HEK293 (cell line): ENCODE measurements around the gene SNAPC2.

Source experiments
- EGR2 ChIP-seq: fragments of 450-650 bp; formaldehyde crosslinking; IDR thresholded peaks from 2 replicates; pipeline ENCODE4 v1.5.1; 2016; ENCODE audit warnings: low read depth, missing biosample characterization, missing genetic modification characterization
- GLI2 ChIP-seq: fragments of 450-650 bp; formaldehyde crosslinking; IDR thresholded peaks from 2 replicates; pipeline ENCODE4; 2017; ENCODE audit warnings: missing biosample characterization, missing genetic modification characterization, low read depth, borderline replicate concordance
- KLF17 ChIP-seq: fragments of 450-650 bp; formaldehyde crosslinking; IDR thresholded peaks from 2 replicates; pipeline ENCODE4 v1.5.1; 2016; ENCODE audit warnings: missing biosample characterization, missing genetic modification characterization
- KLF8 ChIP-seq: fragments of 450-650 bp; formaldehyde crosslinking; IDR thresholded peaks from 2 replicates; pipeline ENCODE4 v1.5.1; 2016; ENCODE audit warnings: missing biosample characterization, missing genetic modification characterization
- KLF9 ChIP-seq: fragments of 450-650 bp; formaldehyde crosslinking; IDR thresholded peaks from 2 replicates; pipeline ENCODE4 v1.5.1; 2016; ENCODE audit warnings: missing biosample characterization, missing genetic modification characterization, low read depth
- PRDM2 ChIP-seq: fragments of 450-650 bp; formaldehyde crosslinking; IDR thresholded peaks from 2 replicates; pipeline ENCODE4 v1.5.1; 2016; ENCODE audit warnings: missing biosample characterization, missing genetic modification characterization, borderline replicate concordance
- PRDM6 ChIP-seq: fragments of 450-650 bp; formaldehyde crosslinking; IDR thresholded peaks from 2 replicates; pipeline ENCODE4 v1.5.1; 2017; ENCODE audit warnings: missing biosample characterization, missing genetic modification characterization
- SCRT1 ChIP-seq: fragments of 450-650 bp; formaldehyde crosslinking; IDR thresholded peaks from 2 replicates; pipeline ENCODE4 v1.5.1; 2016; ENCODE audit warnings: missing biosample characterization, missing genetic modification characterization, borderline replicate concordance
- SP2 ChIP-seq: fragments of 450-650 bp; formaldehyde crosslinking; IDR thresholded peaks from 2 replicates; pipeline ENCODE4 v1.5.1; 2016; ENCODE audit warnings: missing biosample characterization, missing genetic modification characterization
- ZBTB20 ChIP-seq: fragments of 450-650 bp; formaldehyde crosslinking; IDR thresholded peaks from 2 replicates; pipeline ENCODE4 v1.5.1; 2016; ENCODE audit warnings: missing biosample characterization, missing genetic modification characterization
- ZEB2 ChIP-seq: fragments of 450-650 bp; formaldehyde crosslinking; IDR thresholded peaks from 2 replicates; pipeline ENCODE4 v1.5.1; 2016; ENCODE audit warnings: missing biosample characterization, missing genetic modification characterization
- ZFP69B ChIP-seq: fragments of 450-650 bp; formaldehyde crosslinking; IDR thresholded peaks from 2 replicates; pipeline ENCODE4 v1.5.1; 2016; ENCODE audit warnings: missing biosample characterization, missing genetic modification characterization
- ZNF132 ChIP-seq: fragments of 450-650 bp; formaldehyde crosslinking; IDR thresholded peaks from 2 replicates; pipeline ENCODE4 v1.5.1; 2017; ENCODE audit warnings: missing biosample characterization, missing genetic modification characterization, borderline replicate concordance
- ZNF16 ChIP-seq: fragments of 450-650 bp; formaldehyde crosslinking; IDR thresholded peaks from 2 replicates; pipeline ENCODE4 v1.5.1; 2016; ENCODE audit warnings: low read depth, missing biosample characterization, missing genetic modification characterization
- ZNF184 ChIP-seq: fragments of 450-650 bp; IDR thresholded peaks from 2 replicates; pipeline ENCODE4 v1.5.1; 2018; ENCODE audit warnings: missing biosample characterization, mild to moderate bottlenecking, missing genetic modification characterization
- ZNF37A ChIP-seq: fragments of 450-650 bp; IDR thresholded peaks from 2 replicates; pipeline ENCODE4 v1.5.1; 2018; ENCODE audit warnings: missing biosample characterization, missing genetic modification characterization
- ZNF518A ChIP-seq: fragments of 450-650 bp; formaldehyde crosslinking; conservative IDR thresholded peaks from 2 replicates; pipeline ENCODE4 v1.5.1; 2016; ENCODE audit warnings: low read depth, missing biosample characterization, missing genetic modification characterization
- ZNF561 ChIP-seq: fragments of 450-650 bp; IDR thresholded peaks from 2 replicates; pipeline ENCODE4 v1.5.1; 2018; ENCODE audit warnings: missing biosample characterization, missing genetic modification characterization, borderline replicate concordance
- ZNF585B ChIP-seq: fragments of 450-650 bp; formaldehyde crosslinking; IDR thresholded peaks from 2 replicates; pipeline ENCODE4 v1.5.1; 2016; ENCODE audit warnings: missing biosample characterization, missing genetic modification characterization
- ZNF600 ChIP-seq: fragments of 450-650 bp; formaldehyde crosslinking; IDR thresholded peaks from 2 replicates; pipeline ENCODE4 v1.5.1; 2016; ENCODE audit warnings: missing biosample characterization, missing genetic modification characterization
- ZNF623 ChIP-seq: fragments of 450-650 bp; formaldehyde crosslinking; IDR thresholded peaks from 2 replicates; pipeline ENCODE4 v1.5.1; 2016; ENCODE audit warnings: missing biosample characterization, missing genetic modification characterization
- ZNF692 ChIP-seq: fragments of 450-650 bp; formaldehyde crosslinking; IDR thresholded peaks from 2 replicates; pipeline ENCODE4 v1.5.1; 2016; ENCODE audit warnings: missing biosample characterization, missing genetic modification characterization
- ZNF76 ChIP-seq: fragments of 450-650 bp; formaldehyde crosslinking; IDR thresholded peaks from 2 replicates; pipeline ENCODE4; 2016; ENCODE audit warnings: low read depth, missing biosample characterization, missing genetic modification characterization, borderline replicate concordance
- ZSCAN16 ChIP-seq: fragments of 450-650 bp; formaldehyde crosslinking; IDR thresholded peaks from 2 replicates; pipeline ENCODE4 v1.5.1; 2016; ENCODE audit warnings: missing biosample characterization, missing genetic modification characterization

Gene SNAPC2

GRCh38 chr19:7920519-7921301, 572 bp downstream of the SNAPC2 start (continued):
- TF ChIP-seq ZNF692 (tag by site-specific recombination) = peak; percentile 60; the same call in 1 of the 2 replicates
- peak; percentile 92 for TF ChIP-seq KLF9 (tag by site-specific recombination)
- TF ChIP-seq ZNF16 (tag by site-specific recombination) = no peak
- peak; percentile 90 for TF ChIP-seq KLF17 (tag by site-specific recombination)
- peak; percentile 96 for TF ChIP-seq KLF8 (tag by site-specific recombination)
- TF ChIP-seq GLI2 (tag by site-specific recombination) = no peak
- no peak for TF ChIP-seq PRDM2
- TF ChIP-seq ZNF184 (tag by site-specific recombination) = no peak
- no peak for TF ChIP-seq SCRT1
- no peak for TF ChIP-seq ZNF37A
- TF ChIP-seq ZNF585B = no peak
- TF ChIP-seq ZBTB20 (tag by site-specific recombination) = peak; percentile 67
- peak; percentile 17; the same call in 1 of the 2 replicates for TF ChIP-seq ZEB2 (tag by site-specific recombination)
- TF ChIP-seq ZFP69B = peak; percentile 73
- peak; percentile 99 for TF ChIP-seq EGR2 (tag by site-specific recombination)
- peak; percentile 88 for TF ChIP-seq SP2 (tag by site-specific recombination)
- TF ChIP-seq ZNF518A (tag by site-specific recombination) = no peak
- no peak for TF ChIP-seq ZNF623
- no peak for TF ChIP-seq ZSCAN16
- no peak for TF ChIP-seq ZNF132 (tag by site-specific recombination)
- TF ChIP-seq PRDM6 (tag by site-specific recombination) = no peak
- peak; percentile 12; the same call in 1 of the 2 replicates for TF ChIP-seq ZNF76 (tag by site-specific recombination)
- TF ChIP-seq ZNF600 (tag by site-specific recombination) = peak; percentile 99
- TF ChIP-seq ZNF561 (tag by site-specific recombination) = 0 out of 2 replicates have a peak, but pooled peaks have one; percentile 9
